DND-41 (cell line): ENCODE data around the gene POFUT2.

Experiments used
- ATAC-seq: fragments of 200-7000 bp; cut with Tn5 transposase; 3 replicates; pipeline ENCODE4 v1.9.1; 2021; ENCODE audit warnings: low read depth; ENCODE audit not compliant: insufficient read depth
- DNase-seq: peaks from one replicate; pipeline ENCODE4 v3.0.0-alpha.2; 2020
- H2AFZ ChIP-seq: 2 replicates; pipeline ENCODE4 v1.6.0; 2012; ENCODE audit warnings: low read depth, low read length
- H3K27ac ChIP-seq: 2 replicates; pipeline ENCODE4 v1.5.1; 2012; ENCODE audit warnings: low read length, inconsistent platforms
- H3K27me3 ChIP-seq: fragments of 200-600 bp; sonication (generic); 2 replicates; pipeline ENCODE4 v1.6.0; 2012; ENCODE audit warnings: low read length, mild to moderate bottlenecking, inconsistent platforms; ENCODE audit not compliant: insufficient read depth, poor library complexity
- H3K36me3 ChIP-seq: 2 replicates; pipeline ENCODE4 v1.5.1; 2012; ENCODE audit warnings: low read length, inconsistent platforms; ENCODE audit not compliant: insufficient read depth
- H3K4me1 ChIP-seq: 2 replicates; pipeline ENCODE4 v1.5.1; 2012; ENCODE audit warnings: mild to moderate bottlenecking, low read length; ENCODE audit not compliant: insufficient read depth
- H3K4me2 ChIP-seq: 2 replicates; pipeline ENCODE4 v1.6.0; 2012; ENCODE audit warnings: mild to moderate bottlenecking, moderate library complexity, low read length, inconsistent platforms; ENCODE audit not compliant: insufficient read depth
- H3K4me3 ChIP-seq, 2 experiments: fragments of 200-600 bp in 1 of 2; shearing (Covaris generic) in 1 of 2; 2 replicates each; pipeline ENCODE4 v1.5.1; 2012 to 2016; ENCODE audit warnings: inconsistent platforms in 2 of 2, low read length in 2 of 2, mild to moderate bottlenecking in 2 of 2, low read depth in 1 of 2, moderate library complexity in 1 of 2
- H3K79me2 ChIP-seq: 2 replicates; pipeline ENCODE4 v1.6.0; 2012; ENCODE audit warnings: low read length, inconsistent platforms; ENCODE audit not compliant: insufficient read depth
- H3K9ac ChIP-seq: 2 replicates; pipeline ENCODE4 v1.6.0; 2012; ENCODE audit warnings: low read depth, mild to moderate bottlenecking, inconsistent platforms, low read length, moderate library complexity
- H3K9me3 ChIP-seq: 2 replicates; pipeline ENCODE4 v1.5.1; 2012; ENCODE audit warnings: low read length, moderate library complexity, mild to moderate bottlenecking, inconsistent platforms; ENCODE audit not compliant: insufficient read depth, severe bottlenecking
- H4K20me1 ChIP-seq: 2 replicates; pipeline ENCODE4 v1.6.0; 2012; ENCODE audit warnings: low read length; ENCODE audit not compliant: insufficient read depth
- CTCF ChIP-seq: IDR thresholded peaks from 2 replicates; pipeline ENCODE4 v1.5.1; 2012; ENCODE audit warnings: borderline replicate concordance, low read length, moderate library complexity, mild to moderate bottlenecking; ENCODE audit not compliant: poor library complexity, severe bottlenecking; ENCODE audit errors: extremely low read depth
- EZH2 ChIP-seq: IDR thresholded peaks from 3 replicates; pipeline ENCODE4 v1.6.1; 2012; ENCODE audit warnings: borderline replicate concordance, low read depth, mild to moderate bottlenecking, moderate library complexity, low read length, inconsistent platforms; ENCODE audit not compliant: severe bottlenecking

Gene POFUT2

GRCh38 chr21:45335761-45336534 is 48.3 kb upstream of the POFUT2 start:
- H3K27ac ChIP-seq, result no peak overlapping the region
- H3K9me3 ChIP-seq, result no peaks in the 10 kb centered on the region
- TF ChIP-seq EZH2 (no peak), CTCF (no peak)
- H3K4me3 ChIP-seq, result no peak overlapping the region
- no peaks in the 10 kb centered on the region for H3K79me2 ChIP-seq
- H3K4me2 ChIP-seq, result no peak overlapping the region
- no peaks in the 10 kb centered on the region; the same call in 1 of the 2 replicates for H4K20me1 ChIP-seq
- peaks cover 8% of the 10 kb centered on the region for H3K27me3 ChIP-seq
- H3K36me3 ChIP-seq, result no peaks in the 10 kb centered on the region
- ATAC-seq (no peak), DNase-seq (no peak)
- no peak overlapping the region for H2AFZ ChIP-seq
- no peaks in the 10 kb centered on the region for H3K4me1 ChIP-seq
- H3K9ac ChIP-seq, result no peak overlapping the region

GRCh38 chr21:45335151-45335760 is 47.6 kb upstream of the POFUT2 start:
- H3K79me2 ChIP-seq, result no peaks in the 10 kb centered on the region

GRCh38 chr21:45334591-45335081 is 46.9 kb upstream of the POFUT2 start:
- Histone ChIP-seq H3K27ac (no peak overlapping the region), H3K79me2 (no peaks in the 10 kb centered on the region), H3K4me1 (no peaks in the 10 kb centered on the region), H2AFZ (no peak overlapping the region), H3K9ac (no peak overlapping the region), H4K20me1 (no peaks in the 10 kb centered on the region; the same call in 1 of the 2 replicates), H3K27me3 (peaks cover 8% of the 10 kb centered on the region), H3K36me3 (no peaks in the 10 kb centered on the region), H3K9me3 (no peaks in the 10 kb centered on the region), H3K4me3 (no peak overlapping the region), H3K4me2 (no peak overlapping the region)
- no peak for TF ChIP-seq EZH2
- no peak for TF ChIP-seq CTCF
- DNase-seq, result no peak
- no peak for ATAC-seq

More at GRCh38 chr21:45335151-45335760, 47.6 kb upstream of the POFUT2 start:
- Histone ChIP-seq H4K20me1 (no peaks in the 10 kb centered on the region; the same call in 1 of the 2 replicates), H3K9me3 (no peaks in the 10 kb centered on the region), H3K4me3 (no peak overlapping the region), H3K4me1 (no peaks in the 10 kb centered on the region), H3K9ac (no peak overlapping the region), H3K27ac (no peak overlapping the region), H3K27me3 (peaks cover 8% of the 10 kb centered on the region), H3K36me3 (no peaks in the 10 kb centered on the region), H3K4me2 (no peak overlapping the region), H2AFZ (no peak overlapping the region)
- no peak for TF ChIP-seq EZH2
- TF ChIP-seq CTCF, result no peak
- DNase-seq, result no peak
- ATAC-seq, result no peak
